Measurements from ENCODE around the gene ITIH1.

ITIH1 gene

GRCh38 chr3:52791366-52791765 is 14.0 kb downstream of the ITIH1 start:
- TF ChIP-seq TAF1 (IDR thresholded peaks at IDR 0.05; ENCODE audit: borderline replicate concordance, insufficient read depth, low read length), result no peak
- TF ChIP-seq REST (IDR thresholded peaks at IDR 0.05; ENCODE audit: insufficient read depth in 1 of 2, low read depth in 2 of 2, low read length in 2 of 2), result no peak

DNA sequence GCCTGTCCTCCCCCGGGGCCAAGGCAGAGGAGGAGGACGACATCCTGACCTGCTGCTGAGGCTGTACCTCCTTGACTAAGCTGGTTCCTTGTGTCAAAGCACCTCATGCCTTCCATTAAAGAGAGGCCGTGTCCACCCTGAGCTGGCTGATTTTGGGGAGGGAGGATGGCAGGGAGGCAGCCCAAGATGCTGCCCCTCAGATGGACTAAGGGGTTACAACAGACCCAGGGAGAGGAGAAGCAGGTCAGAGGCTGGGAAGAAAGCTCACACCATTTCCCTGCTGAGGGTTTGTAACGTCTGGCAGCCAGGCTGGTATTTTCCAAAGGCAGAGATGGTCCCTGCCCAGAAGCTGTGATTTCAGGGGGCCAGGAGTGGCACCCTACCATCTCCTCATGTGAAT is 14.5 kb downstream of the ITIH1 start:
- no peak for TF ChIP-seq FOXP2 (optimal IDR thresholded peaks at IDR 0.05; ENCODE audit: borderline replicate concordance, extremely low read depth, extremely low read length, insufficient read depth)
- no peak for TF ChIP-seq SIN3A (IDR thresholded peaks at IDR 0.05; ENCODE audit: borderline replicate concordance, insufficient read depth, low read length)
- no peak for TF ChIP-seq POLR2AphosphoS5 (IDR thresholded peaks at IDR 0.05; ENCODE audit: low read depth, low read length)
- no peak for TF ChIP-seq TAF1 (IDR thresholded peaks at IDR 0.05; ENCODE audit: borderline replicate concordance, insufficient read depth, low read length)
- no peak for TF ChIP-seq REST (IDR thresholded peaks at IDR 0.05; ENCODE audit: insufficient read depth in 1 of 2, low read depth in 2 of 2, low read length in 2 of 2)

GRCh38 chr3:52792413-52792812 is 15.0 kb downstream of the ITIH1 start:
- TF ChIP-seq SIN3A (IDR thresholded peaks at IDR 0.05; ENCODE audit: borderline replicate concordance, insufficient read depth, low read length), result no peak
- no peak for TF ChIP-seq FOXP2 (optimal IDR thresholded peaks at IDR 0.05; ENCODE audit: borderline replicate concordance, extremely low read depth, extremely low read length, insufficient read depth)

- TF ChIP-seq POLR2AphosphoS5 (IDR thresholded peaks at IDR 0.05; ENCODE audit: low read depth, low read length) (no peak), TAF1 (IDR thresholded peaks at IDR 0.05; ENCODE audit: borderline replicate concordance, insufficient read depth, low read length) (no peak), FOXP2 (optimal IDR thresholded peaks at IDR 0.05; ENCODE audit: borderline replicate concordance, extremely low read depth, extremely low read length, insufficient read depth) (no peak), REST (IDR thresholded peaks at IDR 0.05; ENCODE audit: insufficient read depth in 1 of 2, low read depth in 2 of 2, low read length in 2 of 2) (no peak), SIN3A (IDR thresholded peaks at IDR 0.05; ENCODE audit: borderline replicate concordance, insufficient read depth, low read length) (no peak)
These were observed 15.7 kb downstream of the ITIH1 start for GRCh38 chr3:52792961-52793695.

DNA sequence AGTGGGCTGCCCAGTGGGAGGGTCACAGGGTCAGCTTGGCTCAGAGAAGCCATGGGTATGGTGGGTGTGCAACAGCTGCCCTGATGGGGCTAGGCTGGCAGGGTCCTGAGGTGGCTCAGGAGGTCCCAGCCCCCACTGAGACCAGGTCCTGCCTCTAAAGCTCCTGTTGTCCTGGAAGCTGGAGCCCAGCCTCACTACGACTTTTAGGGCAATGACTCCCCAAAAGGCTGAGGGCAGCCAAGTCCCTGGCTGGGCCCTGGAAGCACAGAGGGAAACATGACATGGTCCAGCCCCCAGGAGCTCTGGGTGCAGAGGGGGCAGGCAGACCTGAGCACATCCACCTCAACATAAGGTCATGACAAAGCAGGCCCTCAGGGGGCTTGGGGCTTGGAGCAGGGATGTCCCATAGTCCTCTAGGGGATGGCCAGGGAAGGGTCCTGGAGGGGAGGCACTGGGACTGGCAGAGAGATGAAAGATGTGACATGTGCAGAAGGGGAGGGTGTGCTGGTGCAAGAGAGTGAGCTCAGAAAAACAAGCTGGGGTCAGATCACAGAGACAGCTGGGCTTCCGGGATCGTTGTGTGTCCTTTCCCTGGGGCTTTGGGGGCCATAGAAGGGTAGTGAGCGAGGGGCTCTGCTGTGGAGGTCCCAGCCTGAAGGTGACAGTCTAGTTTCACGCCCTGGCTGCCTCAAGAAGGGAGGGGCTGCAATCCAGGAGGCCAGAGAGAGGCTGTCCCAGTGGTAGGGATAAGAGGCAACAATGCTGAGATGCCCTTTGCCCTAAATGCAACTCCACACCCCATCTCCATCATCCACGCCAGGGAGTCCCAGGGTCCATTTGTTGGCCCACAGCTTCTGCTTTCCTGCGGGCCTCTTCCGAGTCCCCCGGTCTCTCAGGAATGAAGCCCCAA is 16.6 kb downstream of the ITIH1 start:
- TF ChIP-seq REST (IDR thresholded peaks at IDR 0.05; ENCODE audit: insufficient read depth in 1 of 2, low read depth in 2 of 2, low read length in 2 of 2) (no peak), TAF1 (IDR thresholded peaks at IDR 0.05; ENCODE audit: borderline replicate concordance, insufficient read depth, low read length) (no peak), POLR2AphosphoS5 (IDR thresholded peaks at IDR 0.05; ENCODE audit: low read depth, low read length) (no peak), SIN3A (IDR thresholded peaks at IDR 0.05; ENCODE audit: borderline replicate concordance, insufficient read depth, low read length) (no peak), FOXP2 (optimal IDR thresholded peaks at IDR 0.05; ENCODE audit: borderline replicate concordance, extremely low read depth, extremely low read length, insufficient read depth) (no peak)
